HG03354 (cell line): Measurements from ENCODE around the gene ARHGAP4.

Experiments
- ATAC-seq: cut with Tn5 transposase; IDR thresholded peaks from one replicate; pipeline ENCODE4 v1.9.1; 2021; ENCODE audit warnings: mild to moderate bottlenecking; ENCODE audit not compliant: unreplicated experiment, poor library complexity, severe bottlenecking

The ARHGAP4 gene

GRCh38 chrX:153925739-153926551 is at the start of gene ARHGAP4:
Gene ARHGAP4, minus strand, starts transcription at chrX:153926264. Its CDS starts 62 bp downstream, at chrX:153926202.
- ATAC-seq: no peak

GRCh38 chrX:153974726-153975286 is 48.7 kb upstream of the ARHGAP4 start:
- no peak for ATAC-seq

DNA sequence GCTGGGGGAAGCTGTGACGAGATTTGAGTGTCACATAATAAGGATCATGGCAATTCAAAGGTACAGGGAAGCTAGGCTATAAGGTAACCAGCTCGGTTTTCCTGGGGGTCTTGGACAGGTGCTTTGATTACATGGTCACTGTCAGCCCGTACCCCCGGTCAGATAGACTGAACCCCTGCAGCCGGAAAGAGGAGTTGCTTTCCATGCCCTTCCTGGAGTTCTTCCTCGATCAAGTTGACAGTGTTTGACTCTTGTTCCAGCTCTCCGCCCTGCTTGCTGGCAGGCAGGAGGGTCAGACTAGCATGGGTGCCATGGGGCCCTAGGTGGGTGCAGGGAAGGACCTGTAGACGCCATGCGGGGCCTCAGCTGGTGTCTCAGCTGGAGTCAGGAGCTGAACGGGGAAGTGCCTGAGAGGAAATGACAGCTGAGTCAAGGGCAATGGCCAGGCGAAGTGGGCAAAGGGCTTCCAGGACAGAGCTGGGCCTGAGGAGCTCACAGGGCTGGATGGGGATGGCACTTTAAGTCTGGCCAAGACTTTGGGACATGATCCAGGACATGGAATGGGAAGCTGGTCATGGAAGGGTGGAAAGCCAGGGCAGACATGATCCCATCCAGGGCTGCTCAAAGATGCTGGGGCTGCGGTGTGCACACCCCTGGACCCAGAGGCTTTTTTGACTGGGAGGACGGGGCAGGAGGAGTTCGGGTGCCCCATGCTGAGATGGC is 48.1 kb upstream of the ARHGAP4 start:
- no peak for ATAC-seq

DNA sequence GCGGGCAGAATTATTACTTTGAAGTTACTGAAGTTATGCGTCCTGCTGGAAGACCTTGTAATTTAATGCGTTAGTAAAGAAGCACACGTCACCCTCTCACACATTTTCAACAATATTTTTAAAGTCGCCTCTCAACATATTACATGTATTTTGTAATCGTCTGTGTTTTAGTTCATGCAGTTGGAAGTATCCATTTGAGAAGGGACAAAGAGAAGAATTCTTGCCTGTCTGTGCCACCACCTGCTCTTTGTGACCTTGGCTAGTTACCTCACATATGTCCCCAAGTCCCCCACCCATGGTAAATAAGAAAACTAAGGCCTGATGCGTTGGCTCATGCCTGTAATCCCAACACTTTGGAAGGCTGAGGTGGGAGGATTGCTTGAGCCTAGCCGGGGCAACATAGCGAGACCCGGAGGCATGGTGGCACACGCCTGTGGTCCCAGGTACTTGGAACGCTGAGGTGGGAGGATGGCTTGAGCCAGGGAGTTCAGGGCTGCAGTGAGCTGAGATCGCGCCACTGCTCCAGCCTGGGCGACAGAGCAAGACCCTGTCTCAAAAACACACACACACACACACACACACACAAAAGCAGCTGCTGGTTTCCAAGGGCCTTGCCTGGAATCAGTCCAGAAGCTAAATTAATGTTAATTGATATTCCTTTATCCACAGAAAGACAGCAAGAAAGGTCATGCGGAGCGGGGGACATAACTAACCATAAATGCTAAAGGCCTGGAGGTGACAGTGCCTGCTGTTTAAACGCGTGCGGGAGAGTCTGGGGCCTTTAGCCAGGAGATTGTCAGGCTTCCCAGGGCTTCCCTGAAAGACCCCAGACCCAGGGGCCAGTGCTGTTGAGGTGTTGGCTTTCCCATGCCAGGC is 47.3 kb upstream of the ARHGAP4 start:
- no peak for ATAC-seq

DNA sequence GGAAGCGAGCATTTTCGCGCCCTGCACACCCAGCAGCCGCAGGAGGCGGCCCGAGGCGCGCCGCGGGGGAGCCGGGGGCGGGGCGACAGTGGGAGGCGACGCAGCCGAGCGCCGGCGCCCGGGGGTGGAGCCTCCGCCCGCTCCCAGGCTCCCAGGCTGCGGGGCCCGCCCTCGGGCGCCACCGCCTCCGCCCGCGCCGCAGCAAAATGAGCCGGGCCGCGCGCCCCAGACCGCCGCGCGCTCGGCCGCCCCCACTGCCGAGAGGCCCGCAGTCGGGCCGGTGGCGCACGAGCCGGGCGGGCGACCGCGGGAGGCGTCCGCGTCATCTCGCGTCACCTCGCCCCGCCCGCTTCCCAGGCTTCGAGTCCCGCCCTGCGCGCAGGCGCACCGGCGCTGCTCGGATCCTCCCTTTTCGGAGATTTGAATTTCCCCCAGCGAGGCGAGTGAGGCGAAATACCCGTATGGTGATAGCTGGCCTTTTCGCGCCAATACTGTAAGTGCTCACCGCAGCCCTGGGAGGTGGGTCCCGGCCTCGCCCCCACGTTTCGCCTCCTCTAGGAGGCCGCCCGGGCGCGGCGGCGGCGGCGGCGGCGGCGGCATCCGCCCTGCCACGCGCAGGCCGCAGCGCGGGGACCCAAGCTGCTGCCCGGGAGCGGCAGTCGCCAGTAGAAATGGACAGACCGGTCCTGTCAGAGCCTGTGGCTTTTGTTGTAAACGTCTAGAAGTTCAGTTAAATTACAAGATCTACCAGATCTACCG is 46.5 kb upstream of the ARHGAP4 start, which contains the start of gene TMEM187:
TSS of gene TMEM187 (plus strand) at position 387 of the 759 bp plus-strand sequence. CDS start 9,309 bp downstream, outside the sequence.
- peak; percentile 58 for ATAC-seq

DNA sequence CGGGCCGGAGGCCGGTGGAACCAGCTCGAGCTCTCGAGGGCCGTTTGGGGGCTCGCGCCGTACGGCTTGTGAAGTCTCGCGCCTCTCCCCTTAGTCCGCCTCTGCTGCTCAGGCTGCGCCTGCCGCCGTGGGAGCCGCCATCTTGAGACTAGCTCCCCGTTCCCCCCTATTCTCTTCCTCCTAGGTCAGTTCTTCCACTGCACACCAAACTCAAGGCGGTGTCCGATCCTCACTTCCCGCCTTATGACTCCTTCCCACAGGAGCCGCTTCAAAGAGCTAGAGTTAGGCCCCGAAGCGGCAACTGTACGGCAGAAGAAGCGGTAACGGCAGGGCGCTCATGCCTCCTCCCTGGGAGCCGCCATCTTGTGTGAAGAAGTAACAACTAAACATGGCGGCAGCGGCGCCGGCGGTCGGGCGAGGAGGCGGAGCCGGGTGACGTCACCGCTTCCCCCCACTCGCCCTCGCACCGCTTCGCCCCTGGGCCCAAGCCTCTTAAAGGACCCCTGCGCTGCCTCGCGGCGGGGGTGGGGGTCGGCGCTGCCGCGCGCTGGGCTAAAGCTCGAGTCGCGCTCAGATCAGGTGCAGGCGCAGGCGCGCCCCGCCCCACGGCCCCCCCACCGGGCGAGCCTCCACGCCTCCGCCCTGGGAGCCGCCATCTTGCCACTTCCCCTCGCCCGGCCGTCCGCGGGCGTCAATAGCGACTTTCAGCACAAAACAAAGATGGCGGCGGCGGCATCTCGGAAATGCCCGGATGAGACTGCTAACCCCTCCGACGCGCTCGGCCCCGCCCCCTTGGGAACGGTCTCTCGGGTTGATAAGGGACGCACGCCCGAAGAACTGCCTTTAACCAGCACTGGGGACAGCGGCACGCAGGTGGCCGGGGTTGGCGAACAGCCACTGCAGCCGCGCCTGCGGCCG is 45.6 kb upstream of the ARHGAP4 start, which contains the start of gene HCFC1:
TSS of gene HCFC1 (minus strand) at position 369 of the 918 bp plus-strand sequence. CDS start 978 bp downstream, outside the sequence.
- peak; percentile 52 for ATAC-seq

GRCh38 chrX:153971124-153971449 is 45.0 kb upstream of the ARHGAP4 start:
- peak; percentile 45 for ATAC-seq

- ATAC-seq: peak; percentile 3
Measured at GRCh38 chrX:153970357-153971123, 44.5 kb upstream of the ARHGAP4 start.

DNA sequence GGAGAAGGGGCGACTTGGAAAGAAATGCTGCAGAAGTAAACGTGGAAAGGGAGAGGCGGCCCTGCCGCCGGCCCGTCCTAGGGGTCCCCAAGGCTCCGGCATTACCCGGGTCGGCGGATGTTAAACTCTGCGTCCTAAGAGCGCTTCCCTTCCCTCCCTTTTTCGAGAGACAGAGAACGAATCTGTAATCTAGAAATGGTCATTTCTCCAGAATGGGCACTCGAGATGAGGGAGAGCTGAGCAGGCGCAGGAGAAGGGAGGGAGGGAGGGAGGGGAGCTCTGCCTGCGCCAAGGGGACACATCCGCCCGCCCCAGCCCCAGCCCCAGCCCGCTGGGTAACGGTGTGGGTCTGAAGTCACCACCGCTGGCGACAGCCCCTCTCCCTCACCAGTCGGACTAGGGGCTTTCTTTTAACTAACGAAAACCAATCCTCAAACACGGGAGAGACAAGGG is 43.9 kb upstream of the ARHGAP4 start:
- no peak for ATAC-seq

- ATAC-seq: no peak
Measured at GRCh38 chrX:153969125-153969903, 43.2 kb upstream of the ARHGAP4 start.

DNA sequence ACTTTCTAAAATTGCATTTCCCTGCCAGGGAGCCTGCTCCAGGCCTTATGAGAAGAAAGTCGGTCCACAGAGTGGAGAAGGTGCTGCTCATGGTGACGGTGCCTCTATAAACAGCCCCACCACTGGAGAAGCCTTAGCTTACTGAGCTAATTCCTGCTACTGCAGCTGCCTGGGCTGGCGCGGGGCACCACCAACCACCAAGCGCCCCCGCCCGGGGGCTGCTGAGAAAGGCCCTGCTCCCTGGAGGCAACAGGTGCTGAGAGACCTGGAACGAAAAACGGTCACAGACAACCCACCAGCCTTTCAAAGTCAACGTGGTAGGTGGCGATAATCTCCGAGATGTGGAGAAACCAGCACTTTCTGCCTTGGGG is 42.7 kb upstream of the ARHGAP4 start:
- no peak for ATAC-seq

DNA sequence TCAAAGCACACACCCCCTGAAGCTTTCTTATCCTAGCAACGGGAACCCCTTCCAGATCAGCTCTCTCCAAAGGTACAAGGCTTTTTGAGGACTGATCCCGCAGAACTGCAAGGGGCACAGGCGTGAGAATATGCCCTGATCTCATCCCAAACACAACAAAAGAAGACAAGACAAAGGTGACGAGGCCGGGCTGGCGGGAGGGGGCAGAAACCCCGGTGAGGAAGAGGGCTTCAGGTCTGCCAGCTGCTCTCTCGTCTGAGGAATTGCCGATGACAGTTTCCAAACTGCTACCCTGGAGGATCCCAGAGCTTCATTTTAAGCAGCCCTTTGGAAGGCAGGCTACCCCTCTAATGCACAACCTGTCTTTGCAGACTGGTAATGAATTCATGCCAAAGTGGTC is 42.2 kb upstream of the ARHGAP4 start:
- no peak for ATAC-seq

DNA sequence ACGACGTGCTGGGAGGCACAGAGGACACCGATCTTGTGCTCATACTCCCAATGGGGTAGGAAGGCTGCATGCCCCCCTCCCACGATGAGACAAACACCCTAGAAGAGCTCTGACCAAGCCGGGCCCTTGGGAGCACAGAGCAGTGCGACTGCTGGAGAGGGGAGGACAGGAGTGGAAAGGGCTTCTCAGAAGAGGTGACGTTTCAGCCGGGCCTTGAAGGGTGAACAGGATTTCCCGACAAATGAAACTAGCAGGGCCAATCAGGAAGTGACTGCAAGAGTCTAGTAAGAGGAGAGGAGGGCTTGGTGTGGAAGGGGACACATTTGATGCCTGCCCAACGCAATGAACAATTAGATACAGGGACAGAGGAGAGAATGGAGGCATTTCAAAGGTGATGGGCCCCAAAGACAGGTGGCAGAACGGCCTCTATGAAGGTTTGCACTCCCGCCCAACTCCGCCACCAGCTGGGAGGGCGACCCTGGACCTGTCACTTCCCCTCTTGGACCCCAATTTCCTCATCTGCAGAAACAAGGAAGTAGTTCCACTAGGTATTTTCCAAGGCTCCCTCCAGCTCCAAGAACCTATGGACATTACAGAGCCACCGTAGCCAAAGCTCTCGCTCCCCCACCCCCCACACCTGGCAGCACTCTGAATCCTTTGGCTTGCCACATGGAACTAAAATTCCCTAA is 41.6 kb upstream of the ARHGAP4 start:
- ATAC-seq: no peak

- no peak for ATAC-seq
Measured at GRCh38 chrX:153966841-153967535, 40.9 kb upstream of the ARHGAP4 start.

DNA sequence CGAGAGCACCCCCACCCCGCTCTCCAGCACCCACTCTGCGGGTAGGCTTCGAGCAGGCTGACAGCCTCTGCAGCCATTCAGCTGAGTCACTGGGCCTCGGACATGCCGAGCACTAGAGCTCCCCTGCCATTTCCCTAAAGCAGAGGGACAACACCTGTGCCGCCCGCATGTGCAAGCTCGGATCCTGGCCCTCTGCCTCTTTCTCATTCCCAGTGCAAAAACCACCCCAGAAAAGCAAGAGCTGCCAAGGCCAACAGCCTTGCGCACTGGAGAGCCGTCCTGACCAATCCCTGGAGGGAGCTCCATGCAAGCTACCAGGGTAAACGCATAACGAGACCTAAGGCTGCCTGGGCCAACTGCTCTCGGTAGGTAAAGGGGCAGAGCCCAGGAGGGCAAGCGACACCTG is 40.2 kb upstream of the ARHGAP4 start:
- ATAC-seq: no peak
